ENCODE results near the gene RSPRY1. TPM values are rescaled to one million over a fixed set of nuclear protein-coding genes. Genes with fewer than 3 reads are reported as not detected.

The RSPRY1 gene
- total RNA-seq, 1 donor from 2014 or later: 49.9 TPM

DNA sequence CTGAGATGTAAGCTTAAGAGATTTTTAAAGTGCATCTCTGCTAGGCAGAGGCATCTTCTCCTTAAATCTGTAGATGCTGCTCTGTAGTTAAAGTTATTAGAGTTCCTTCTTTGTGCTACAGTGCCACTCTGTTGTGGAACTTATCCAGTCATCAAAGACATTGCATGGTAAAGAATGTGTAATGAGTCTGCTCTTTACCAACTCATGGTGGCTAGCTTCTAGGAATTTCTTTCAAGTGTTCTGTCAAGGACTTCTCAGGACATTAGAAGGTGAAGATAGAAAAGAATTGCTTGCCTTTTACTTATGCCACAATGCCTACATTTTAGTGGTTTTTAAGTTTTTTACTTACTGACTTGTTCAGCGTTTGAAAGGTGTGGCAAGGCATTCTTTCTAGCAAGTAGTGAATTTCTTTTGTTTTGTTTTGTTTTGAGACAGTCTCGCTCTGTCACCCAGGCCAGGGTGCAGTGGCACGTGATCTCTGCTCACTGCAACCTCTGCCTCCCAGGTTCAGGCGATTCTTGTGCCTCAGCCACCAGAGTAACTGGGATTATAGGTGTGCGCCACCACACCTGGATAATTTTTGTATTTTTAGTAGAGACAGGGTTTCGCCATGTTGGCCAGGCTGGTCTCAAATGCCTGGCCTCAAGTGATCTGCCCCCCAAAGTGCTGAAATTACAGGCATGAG lies 38.7 kb downstream of the RSPRY1 start:
- no peak for DNase-seq

DNA sequence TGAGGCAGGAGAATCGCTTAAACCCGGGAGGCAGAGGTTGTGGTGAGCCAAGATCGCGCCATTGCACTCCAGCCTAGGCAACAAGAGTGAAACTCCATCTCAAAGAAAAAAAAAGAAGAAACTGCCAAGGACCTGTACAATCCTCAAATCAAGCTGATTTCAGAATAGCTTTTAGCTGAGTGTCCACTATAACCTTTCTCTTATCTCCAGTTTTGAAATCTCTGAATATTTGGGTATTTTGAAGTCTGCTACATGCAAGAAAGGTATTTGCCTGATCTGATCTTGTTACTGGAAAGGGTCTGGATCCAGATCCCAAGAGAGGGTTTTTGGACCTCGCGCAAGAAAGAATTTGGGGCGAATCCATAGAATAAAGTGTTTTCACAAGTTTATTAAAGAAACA lies 39.8 kb downstream of the RSPRY1 start:
- no peak for DNase-seq

DNA sequence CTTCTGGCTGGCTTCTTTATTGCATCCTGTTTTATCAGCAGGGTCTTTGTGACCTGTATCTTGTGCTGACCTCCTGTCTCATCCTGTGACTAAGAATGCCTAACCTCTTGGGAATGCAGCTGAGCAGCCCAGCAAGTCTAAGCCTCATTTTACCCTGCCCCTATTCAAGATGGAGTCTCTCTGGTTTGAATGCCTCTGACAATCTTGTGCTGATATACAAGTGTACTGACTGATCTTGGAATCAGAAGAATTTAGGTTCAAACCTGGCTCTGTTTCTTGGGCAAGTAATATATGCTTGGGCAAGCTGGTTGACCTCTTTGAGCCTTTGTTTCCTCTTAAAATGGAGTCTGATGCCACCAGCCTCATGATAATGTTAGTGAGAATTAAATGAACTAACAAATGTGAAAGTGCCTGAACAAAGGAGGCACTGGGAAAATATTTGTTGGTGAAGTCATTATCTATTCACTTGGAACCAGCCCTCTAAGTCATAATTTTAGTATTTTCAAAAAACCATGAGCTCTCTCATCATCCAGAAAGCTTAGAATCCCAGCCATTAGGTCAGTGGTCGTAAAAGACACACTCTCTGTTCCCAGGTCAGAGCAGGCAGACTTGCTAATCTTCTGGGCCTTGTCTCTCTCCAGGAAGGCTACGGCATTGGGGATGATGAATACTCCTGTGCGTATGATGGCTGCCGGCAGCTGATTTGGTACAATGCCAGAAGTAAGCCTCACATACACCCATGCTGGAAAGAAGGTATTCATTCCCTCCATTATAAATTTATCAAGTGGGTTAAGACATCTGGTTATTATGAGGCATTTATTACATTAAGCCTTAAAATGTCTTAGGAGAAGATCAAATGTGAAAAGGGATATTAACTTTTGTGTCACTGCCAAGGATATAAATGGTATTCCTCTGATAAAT lies 40.8 kb downstream of the RSPRY1 start:
- peak; percentile 22 for DNase-seq

DNA sequence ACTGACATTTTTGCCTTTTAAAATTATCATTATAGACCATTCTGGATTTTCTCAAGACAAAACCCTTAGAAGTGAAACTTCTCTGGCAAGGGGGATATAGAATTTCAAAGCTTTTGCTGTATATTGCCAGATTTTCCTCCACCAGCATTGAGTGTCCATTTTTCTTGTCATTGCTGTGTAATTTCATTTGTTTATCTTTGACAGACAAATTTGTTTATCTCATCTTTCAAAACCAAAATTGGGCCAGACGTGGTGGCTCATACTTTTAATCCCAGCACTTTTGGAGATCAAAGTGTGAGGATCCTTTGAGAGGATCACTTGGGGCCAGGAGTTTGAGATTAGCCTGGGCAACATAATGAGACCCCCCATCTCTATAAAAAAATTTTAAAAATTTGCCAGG lies 43.0 kb downstream of the RSPRY1 start:
- DNase-seq: no peak

DNA sequence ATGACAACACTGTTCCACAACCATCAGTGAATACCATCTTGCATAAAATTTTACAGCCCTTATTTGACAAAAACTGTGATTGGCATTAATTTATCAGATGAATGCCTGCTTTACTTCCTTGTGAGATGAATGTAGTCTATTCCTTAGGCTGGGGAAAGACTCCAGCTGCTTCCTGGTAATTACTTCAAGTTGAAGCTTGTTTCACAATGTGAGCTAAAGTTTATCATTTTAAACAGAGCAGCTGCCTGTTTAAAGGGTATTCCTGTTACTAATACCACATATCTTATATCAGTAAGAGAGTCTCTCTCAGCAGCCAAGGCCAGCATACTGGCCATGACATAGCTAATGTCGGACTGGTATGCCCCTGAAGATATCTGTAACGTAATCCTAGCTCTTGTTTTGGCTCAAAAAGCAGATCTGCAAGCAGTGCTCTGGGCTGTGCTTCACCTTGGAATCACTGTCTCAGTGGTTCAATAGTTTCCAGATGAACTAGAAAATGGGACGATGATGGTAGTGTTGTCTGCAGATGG lies 45.8 kb downstream of the RSPRY1 start:
- DNase-seq: no peak

DNA sequence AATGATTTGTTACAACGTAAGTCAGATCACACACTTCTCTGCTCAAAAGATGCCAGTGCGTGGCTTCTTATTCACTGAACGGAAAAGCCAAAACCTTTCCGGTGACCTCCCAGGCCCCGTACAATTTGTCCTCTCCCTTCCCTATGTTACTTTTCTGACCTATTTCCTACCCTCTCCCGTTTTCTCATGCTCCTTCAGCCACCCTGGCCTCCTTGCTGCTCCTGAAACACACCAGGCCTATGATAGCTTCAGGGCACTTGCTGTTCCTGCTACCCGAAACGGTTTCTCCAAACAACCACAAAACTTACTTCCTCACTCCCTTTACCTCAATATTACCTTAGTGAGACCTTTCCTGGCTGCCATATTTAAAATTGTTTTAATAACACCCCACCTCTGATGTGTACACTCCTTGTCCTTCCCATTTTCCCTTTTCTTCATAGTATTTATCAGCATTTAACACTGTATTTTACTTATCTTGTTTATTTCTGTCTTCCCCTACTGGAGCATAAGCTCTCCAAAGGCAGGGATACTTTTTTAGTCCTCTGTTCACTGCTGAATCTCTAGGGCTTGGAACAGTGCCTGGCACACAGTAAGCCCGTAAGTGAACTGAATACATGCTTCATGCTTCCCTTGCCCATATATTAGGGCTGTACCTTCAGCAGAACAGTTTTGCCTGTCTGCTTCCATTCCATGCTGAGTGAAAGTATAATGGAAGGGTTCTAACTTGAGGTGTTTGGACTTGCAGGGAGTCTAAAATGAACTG lies 48.0 kb downstream of the RSPRY1 start:
- DNase-seq: no peak

DNA sequence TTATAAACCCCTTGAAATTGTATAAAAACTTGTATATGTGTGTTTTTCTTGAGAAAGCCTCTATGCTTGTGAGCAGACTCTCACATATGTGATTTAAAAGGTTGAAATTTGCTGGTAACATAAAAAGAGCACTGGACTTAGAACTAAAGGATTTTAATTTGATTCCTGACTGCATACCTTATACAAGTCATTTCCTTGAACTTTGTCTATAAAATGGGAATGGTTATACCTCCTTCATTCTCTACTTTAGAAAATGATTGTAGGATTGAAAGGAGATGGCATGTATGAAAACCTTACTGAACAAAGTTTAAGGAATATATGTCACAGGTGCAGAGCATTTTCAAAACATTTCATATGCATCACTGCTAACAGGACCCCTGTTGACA lies 48.6 kb downstream of the RSPRY1 start:
- no peak for DNase-seq

DNA sequence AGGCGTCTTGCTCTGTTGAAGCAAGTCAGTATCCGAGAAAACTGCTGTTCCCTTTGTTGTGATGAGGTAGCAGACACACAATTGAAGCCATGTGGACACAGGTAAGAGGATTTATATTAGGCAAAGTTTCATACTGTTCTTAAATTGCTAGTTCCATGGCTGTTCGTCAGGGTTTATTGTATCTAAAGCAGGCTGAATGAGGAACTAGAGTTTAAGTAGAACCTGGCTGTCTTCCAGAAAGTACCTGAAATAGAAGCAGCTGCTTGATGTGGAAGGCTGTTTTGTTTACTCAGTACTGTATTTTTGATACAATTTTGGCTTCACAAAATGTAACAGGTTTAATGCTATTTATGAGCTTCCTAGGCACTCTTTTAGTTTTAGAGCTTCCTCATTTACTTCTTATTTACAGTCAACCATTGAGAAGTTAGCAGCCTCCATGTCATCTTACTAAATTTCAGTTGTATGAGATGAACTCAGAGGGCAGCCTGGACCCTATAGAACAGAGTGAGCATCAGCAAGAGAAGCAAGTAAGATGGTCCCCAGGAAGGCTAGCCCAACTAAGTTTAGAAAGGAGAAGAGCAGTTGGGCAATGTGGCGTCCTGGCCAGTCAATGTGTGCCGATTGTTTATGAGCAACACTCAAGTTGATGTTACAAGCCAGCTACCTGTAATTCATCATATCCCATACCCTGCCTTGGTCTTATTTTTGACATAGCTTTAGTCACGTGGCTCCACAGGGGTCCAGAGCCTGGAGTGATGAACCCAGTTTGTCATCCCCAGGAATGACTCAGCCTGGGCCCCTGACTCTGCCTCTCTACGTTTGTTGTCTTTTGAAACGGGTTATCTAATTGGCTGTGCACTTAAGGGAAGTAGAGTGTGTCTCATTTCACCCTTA lies 49.2 kb downstream of the RSPRY1 start:
- peak; percentile 19 for DNase-seq

DNA sequence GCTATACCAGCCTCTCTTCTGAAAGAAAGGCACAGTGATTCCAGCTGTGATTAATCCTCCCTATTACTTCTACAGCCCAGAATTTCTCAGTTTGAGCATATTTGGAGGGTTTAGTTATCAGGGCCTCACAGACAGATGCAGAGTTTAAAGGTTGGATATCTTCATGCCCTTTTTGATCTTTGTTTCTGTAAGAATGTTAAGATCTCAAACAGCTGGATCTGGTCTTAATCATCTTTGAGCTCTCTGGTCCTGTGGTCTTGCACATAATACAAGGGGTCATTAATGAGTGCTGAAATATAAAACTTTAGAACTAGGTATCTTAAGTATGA lies 49.9 kb downstream of the RSPRY1 start:
- DNase-seq: no peak

DNA sequence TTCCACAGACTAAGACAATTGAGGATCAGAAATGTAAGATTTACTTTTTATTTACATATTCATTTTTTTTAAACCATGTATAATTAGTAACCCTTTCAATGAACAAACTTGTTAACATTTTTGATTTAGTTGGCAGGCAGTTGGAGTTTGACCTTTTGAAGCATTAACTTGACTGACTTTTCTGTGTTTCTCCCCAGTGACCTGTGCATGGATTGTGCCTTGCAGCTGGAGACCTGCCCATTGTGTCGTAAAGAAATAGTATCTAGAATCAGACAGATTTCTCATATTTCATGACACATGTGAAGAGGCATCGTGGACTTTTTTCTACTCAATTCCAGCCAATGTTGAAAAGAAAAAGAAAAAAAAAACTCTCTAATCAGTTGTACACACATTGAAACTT lies 52.6 kb downstream of the RSPRY1 start:
- DNase-seq: no peak

DNA sequence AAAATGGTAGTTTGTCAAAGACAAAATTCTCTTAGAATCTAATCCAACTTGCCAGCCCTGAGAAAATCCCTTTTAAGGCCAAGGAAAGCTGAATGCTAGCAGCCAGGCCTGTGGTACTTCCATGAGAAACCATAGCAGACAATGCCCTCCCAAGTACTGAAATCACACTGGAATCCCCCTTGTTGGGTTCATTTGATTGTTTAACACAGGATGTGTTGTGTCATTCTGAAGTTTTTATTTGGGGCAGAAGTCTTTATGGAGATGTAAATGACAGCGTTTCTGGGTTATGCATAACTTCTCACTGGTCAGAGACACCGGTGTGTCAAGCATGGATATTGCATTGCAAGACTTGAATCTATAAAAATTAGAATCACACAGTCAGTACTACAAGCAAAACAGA lies 53.0 kb downstream of the RSPRY1 start:
- DNase-seq: no peak

DNA sequence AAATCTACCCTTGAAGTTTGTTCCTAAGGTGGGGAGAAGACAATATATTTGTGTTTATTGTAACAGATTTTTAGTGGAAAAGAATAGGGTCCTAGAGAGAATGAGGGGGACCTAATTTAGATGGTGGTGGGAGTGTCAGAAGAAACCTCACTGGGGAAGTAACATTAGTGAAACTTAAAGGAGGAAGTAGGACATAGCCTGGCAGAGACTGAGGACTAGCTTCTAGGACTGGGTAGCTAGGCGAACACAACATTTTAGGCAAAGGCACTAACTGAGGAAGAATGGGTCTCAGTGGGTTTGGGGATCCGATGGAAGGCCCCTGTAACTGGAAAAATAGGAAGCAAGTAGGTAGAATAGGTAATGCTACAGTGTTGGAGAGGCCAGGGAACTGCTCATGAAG lies 54.7 kb downstream of the RSPRY1 start:
- no peak for DNase-seq

DNA sequence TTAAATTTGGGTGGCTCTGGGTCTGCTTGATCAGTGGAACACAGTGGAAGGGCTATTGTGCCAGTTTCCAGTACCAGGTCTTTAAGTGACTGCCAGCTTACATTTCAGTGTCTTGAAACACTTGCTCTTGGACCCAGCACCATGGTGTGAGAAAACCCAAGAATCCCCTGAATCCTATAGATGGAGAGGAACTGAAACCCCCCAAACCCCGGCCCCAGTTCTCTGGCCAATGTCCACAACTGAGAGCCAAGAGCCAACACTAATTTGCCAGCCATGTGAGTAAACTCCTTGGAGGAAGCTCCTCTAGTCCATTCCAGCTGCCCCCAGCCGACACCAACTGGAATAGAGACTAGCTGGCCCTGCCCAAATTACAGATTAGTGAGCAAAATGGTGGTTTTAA lies 56.5 kb downstream of the RSPRY1 start:
- no peak for DNase-seq

DNA sequence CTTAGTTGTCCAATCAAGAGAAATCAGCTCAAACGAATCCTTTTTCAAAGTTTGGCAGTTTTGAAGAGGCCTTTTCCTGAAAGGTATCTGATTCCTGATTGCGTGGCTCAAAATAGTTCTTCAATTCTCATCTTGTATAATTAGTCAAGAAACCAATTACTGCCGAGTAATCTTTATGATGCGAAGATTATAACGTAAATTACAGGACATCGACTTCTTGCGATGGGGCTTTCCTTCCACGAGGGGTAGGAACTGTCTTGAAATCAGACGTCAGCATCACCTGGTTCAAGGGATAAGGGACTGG lies 58.3 kb downstream of the RSPRY1 start:
- no peak for DNase-seq

DNA sequence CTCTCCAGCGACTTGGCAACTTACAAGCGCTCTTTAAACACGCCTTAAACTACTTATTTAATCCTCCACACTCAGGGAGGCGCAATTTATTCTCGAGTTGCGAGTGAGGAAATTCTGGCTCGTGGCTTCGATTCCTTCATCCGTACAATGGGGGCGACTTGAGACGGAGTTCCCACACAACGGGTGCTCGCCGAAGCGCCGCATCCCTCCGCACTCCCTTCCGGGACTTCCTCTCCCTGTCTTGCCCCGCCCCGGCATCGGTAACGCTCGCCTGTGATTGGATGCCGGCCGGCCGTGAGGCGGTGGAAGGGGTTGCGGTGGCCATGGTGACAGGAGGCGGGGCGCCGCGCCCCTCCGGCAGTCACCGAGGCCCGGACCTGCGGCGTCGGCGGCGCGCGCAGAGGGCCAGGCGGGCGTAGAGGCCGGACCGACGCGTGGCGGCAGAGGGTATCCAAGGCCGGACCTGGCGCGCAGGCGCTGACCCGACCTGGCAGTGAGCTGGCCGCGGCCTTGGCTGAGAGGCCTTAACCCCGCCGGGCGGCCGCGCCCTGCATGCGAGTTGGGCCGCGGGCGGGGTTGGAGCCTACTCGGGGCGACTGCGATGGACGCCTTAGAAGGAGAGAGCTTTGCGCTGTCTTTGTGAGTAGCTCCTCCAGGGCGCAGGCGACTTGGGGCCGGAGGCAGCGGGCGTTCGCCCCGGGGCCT lies 58.8 kb downstream of the RSPRY1 start, which contains the start of gene ARL2BP:
Gene ARL2BP (plus strand): TSS at position 493 of the 705 bp plus-strand sequence. CDS start 109 bp downstream, at position 602.
- peak; percentile 99 for DNase-seq

DNA sequence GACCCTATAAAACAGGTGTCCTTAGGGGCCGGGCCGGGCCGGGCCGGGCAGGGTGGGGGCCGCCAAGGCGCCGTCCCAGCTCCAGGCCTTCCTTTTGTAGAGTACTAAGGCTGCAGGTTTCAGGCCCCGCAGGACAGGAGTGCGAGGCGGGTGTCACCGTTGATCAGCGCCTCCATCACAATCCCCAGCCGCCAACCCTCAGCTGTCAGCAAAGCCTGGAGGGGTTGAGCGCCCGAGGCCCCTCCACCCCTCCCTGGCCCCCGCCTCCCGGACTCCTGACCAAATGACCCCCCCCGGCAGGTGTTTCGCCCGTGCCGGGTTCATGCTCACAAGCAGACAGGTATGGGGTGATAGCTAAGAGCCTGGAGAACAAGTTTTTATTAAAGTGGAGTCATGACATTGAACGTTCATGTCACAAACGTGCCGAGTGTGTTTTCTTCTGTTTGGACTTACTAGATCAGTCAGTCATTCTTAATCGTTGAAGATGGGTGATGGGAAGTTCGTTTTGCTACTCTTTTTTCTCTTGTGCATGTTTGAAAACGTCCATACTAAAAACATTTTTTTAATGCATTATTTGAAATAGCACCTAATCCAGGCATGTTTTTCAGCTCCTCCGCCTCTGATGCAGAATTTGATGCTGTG lies 59.5 kb downstream of the RSPRY1 start:
- no peak for DNase-seq

DNA sequence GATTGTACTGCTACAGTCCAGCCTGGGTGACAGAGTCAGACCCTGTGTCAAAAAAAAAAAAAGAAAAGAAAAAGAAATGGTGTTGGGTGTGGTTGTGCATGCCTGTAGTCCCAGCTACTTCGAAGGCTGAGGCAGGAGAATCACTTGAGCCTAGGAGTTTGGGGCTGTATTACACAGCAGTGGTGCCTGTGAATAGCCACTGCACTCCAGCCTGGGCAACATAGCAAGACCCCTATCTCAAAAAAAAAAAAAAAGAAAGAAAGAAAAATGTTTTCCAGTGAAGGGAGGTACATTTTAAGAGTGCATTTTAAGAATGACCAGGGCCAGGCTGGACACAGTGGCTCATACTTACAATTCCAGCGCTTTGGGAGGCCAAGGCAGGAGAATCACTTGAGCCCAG lies 65.2 kb downstream of the RSPRY1 start:
- no peak for DNase-seq

DNA sequence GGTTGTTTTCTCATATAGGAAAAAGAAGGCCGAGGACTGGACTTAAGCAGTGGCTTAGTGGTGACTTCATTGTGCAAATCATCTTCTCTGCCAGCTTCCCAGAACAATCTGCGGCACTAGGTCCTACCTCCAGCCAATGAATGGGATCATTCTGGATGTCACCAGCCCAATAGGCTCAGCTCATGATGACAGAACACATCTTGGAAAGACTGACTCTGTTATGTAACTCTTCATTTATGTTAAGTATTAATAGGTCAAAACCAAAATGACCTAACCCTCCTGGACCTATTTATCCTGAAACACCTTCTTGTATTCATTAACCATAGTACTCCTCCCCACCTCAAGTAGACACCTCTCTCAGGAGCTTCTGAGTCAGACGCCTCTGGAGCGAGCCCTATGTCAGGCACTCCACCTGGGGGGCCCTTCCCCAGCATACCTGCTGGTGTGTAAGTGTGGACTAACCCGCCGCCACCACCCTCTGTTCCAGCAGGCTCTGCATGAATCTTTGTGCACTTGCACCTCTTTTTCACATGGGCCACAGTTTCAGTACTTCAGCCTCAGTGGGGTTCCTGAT lies 66.1 kb downstream of the RSPRY1 start:
- no peak for DNase-seq

DNA sequence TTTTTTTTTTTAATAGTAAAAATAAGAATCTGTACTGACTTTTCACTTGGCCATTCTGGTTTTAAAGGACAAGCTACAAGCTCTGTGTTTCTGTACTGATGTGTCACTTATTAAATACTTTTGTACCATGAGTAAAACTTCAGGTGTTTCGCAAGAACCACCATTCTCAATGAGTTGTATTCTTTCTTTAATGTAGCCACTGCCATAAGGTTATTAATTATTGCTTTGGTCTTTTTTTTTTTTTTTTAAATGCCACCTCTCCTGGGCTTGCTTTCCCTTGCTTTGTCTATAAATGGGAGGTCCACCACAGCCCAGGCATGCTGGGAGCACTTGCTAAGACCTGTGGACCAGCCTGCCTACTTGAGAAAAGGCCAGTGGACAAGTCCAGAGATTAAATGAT lies 67.3 kb downstream of the RSPRY1 start:
- DNase-seq: no peak

DNA sequence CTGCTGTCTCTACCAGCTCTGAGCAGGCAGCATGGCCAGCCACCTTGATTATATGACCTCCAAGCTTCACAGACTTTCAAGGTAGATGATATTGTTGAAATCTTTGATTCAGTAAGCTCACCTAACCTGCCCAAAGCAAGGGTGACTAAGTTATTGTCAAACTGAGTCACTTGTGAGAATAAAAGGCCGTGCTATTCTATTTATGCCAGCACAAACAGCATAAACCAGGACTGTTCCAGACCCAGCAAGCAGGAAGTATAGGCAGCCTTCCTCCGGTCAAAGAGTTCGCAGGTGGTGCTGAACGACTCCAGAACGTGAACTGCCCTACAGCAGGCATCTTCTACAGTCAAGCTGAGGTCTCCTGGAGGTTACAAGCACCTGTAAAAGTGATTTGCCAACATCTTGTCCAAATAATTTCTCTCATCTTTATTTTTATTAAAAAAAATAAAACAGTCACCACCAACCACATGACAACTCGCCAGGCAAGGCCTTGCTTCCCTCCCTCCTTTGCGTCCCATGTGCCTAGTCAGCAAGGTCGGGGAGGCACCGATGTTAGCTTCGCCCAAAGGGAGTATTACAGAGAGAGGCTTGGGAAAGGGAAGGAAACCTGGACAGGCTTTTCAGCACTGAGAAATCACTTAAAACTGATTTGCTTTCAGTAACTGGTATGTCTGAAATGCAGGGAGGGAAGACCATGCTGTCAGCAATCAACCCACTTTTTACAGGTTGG lies 69.7 kb downstream of the RSPRY1 start:
- DNase-seq: no peak
